Muscle layer of colon (tissue), 2 donors: ENCODE data around the gene B4GALT5.

Experiments used
- H3K27ac ChIP-seq: one replicate; pipeline ENCODE4 v1.7.0; 2013; ENCODE audit warnings: low read depth, mild to moderate bottlenecking, low read length, moderate library complexity
- H3K27me3 ChIP-seq, 2 donors: one replicate each; pipeline ENCODE4 v1.7.0; 2013; ENCODE audit warnings: low read length in 2 of 2, mild to moderate bottlenecking in 2 of 2; ENCODE audit not compliant: insufficient read depth in 2 of 2, control insufficient read depth in 1 of 2
- H3K36me3 ChIP-seq: one replicate; pipeline ENCODE4 v1.7.0; 2013; ENCODE audit warnings: mild to moderate bottlenecking, low read length; ENCODE audit not compliant: insufficient read depth
- H3K4me1 ChIP-seq: one replicate; pipeline ENCODE4 v1.7.0; 2013; ENCODE audit warnings: mild to moderate bottlenecking, low read length; ENCODE audit not compliant: insufficient read depth
- H3K4me3 ChIP-seq, 2 donors: one replicate each; pipeline ENCODE4 v1.7.0; 2013; ENCODE audit warnings: low read length in 2 of 2, low read depth in 1 of 2, mild to moderate bottlenecking in 1 of 2, moderate library complexity in 1 of 2
- H3K9ac ChIP-seq: one replicate; pipeline ENCODE4 v1.7.0; 2013; ENCODE audit warnings: low read length
- H3K9me3 ChIP-seq: one replicate; pipeline ENCODE4 v1.7.0; 2013; ENCODE audit warnings: mild to moderate bottlenecking, low read length
- donor health status: abdominal sarcoma.
- donor health status: Adenocarcinoma of cecum.

B4GALT5 gene

GRCh38 chr20:49698477-49698876, 15.2 kb downstream of the B4GALT5 start:
- Histone ChIP-seq H3K36me3 (no peaks in the 10 kb centered on the region), H3K4me1 (peaks cover 39% of the 10 kb centered on the region), H3K4me3 (no peak overlapping the region), H3K27me3 (no peaks in the 10 kb centered on the region), H3K9me3 (no peaks in the 10 kb centered on the region), H3K27ac (no peak overlapping the region), H3K9ac (no peak overlapping the region)

DNA sequence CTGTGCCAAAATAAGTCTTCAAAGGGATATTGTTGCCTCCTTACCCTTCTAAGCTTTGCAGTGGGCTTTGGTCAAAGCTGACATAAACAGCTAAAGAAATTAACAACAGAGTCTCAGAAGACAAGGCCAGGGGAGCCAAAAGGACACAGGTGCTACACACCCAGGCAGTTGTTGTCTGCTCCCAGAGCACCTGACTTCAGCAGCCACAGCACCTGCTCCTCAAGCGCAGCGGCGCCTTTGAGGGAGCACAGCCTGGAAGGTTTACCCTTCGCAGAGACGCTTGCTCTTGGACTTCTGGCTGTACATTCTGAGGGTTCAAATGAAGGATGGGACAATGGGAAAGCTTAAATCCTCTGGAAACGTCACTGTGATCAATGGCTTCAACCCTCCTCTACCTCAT, 16.6 kb downstream of the B4GALT5 start:
- Histone ChIP-seq H3K27ac (no peak overlapping the region), H3K27me3 (no peaks in the 10 kb centered on the region), H3K9me3 (no peaks in the 10 kb centered on the region), H3K36me3 (no peaks in the 10 kb centered on the region), H3K9ac (no peak overlapping the region), H3K4me3 (no peak overlapping the region), H3K4me1 (peaks cover 41% of the 10 kb centered on the region)

- Histone ChIP-seq H3K4me1 (peaks cover 46% of the 10 kb centered on the region), H3K9ac (no peak overlapping the region), H3K4me3 (no peak overlapping the region), H3K36me3 (no peaks in the 10 kb centered on the region), H3K27me3 (no peaks in the 10 kb centered on the region), H3K9me3 (no peaks in the 10 kb centered on the region), H3K27ac (no peak overlapping the region)
Measured at GRCh38 chr20:49696594-49696993, 17.1 kb downstream of the B4GALT5 start.

DNA sequence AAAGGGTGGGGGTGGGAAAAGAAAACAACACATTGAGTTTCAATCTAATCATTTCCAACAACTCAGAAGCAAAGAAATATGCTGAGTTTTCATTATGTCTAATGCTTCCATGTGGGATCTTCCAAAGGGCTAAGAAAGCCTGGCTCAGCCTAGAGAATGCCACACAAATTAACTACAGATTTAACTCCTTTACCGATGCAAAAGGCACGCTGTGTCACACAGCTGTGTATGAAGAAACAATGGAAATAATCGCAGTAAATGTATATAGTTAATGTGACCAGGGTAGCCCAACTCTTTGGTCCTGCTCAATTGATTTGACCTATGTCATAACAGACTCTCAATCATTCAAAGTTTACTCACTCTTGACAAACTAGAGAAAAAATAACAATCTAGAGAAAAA, 17.8 kb downstream of the B4GALT5 start:
- no peaks in the 10 kb centered on the region for H3K36me3 ChIP-seq
- H3K9me3 ChIP-seq, result no peaks in the 10 kb centered on the region
- H3K27ac ChIP-seq, result no peak overlapping the region
- no peak overlapping the region for H3K4me3 ChIP-seq
- no peaks in the 10 kb centered on the region for H3K27me3 ChIP-seq
- no peak overlapping the region for H3K9ac ChIP-seq
- H3K4me1 ChIP-seq, result peaks cover 54% of the 10 kb centered on the region

- Histone ChIP-seq H3K4me3 (no peak overlapping the region), H3K9ac (no peak overlapping the region), H3K4me1 (peaks cover 51% of the 10 kb centered on the region)
Measured at GRCh38 chr20:49694450-49695071, 19.1 kb downstream of the B4GALT5 start.

GRCh38 chr20:49693435-49694171, 20.1 kb downstream of the B4GALT5 start:
- peaks cover 43% of the 10 kb centered on the region for H3K4me1 ChIP-seq
- no peaks in the 10 kb centered on the region for H3K36me3 ChIP-seq
- H3K9me3 ChIP-seq, result no peaks in the 10 kb centered on the region
- no peaks in the 10 kb centered on the region for H3K27me3 ChIP-seq
- H3K4me3 ChIP-seq, result no peak overlapping the region
- H3K9ac ChIP-seq, result no peak overlapping the region
- H3K27ac ChIP-seq, result no peak overlapping the region

More at GRCh38 chr20:49694450-49695071, 19.1 kb downstream of the B4GALT5 start:
- no peak overlapping the region for H3K27ac ChIP-seq
- no peaks in the 10 kb centered on the region for H3K9me3 ChIP-seq
- no peaks in the 10 kb centered on the region for H3K27me3 ChIP-seq
- H3K36me3 ChIP-seq, result no peaks in the 10 kb centered on the region

- Histone ChIP-seq H3K9me3 (no peaks in the 10 kb centered on the region), H3K36me3 (no peaks in the 10 kb centered on the region), H3K27ac (no peak overlapping the region), H3K9ac (no peak overlapping the region), H3K4me3 (no peak overlapping the region), H3K4me1 (peaks cover 40% of the 10 kb centered on the region), H3K27me3 (no peaks in the 10 kb centered on the region)
Measured at GRCh38 chr20:49692941-49693340, 20.7 kb downstream of the B4GALT5 start.

DNA sequence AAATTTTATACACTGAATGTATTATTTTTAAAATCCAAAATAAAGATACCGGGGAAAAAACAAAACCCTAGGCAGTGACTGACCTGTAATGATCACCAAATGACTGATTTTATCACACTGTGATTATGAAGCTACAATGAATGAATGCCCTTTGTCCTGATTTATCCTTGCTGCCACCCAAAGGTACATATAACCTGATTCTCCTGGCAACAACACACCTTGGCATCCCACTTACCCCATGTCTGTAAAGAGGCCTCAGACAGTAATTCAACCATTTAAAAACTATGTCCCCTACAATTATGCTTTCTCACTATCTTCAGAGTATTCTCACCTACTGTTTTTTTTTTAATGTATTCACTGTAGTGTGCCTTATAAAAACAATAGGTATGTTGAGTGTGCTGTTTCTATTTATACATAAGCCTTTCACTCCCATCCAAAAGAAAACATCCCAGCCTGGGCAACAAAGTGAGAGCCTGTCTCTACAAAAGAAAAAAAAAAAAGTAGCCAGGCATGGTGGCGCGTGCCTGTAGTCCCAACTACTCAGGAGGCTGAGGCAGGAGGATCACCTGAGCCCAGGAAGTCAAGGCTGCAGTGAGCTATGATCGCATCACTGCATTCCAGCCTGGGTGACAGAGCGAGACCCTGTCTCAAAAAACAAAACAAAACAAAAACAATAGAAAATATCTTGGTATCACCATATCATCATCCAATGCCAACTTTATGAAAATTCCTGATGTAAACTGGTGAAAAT, 21.7 kb downstream of the B4GALT5 start:
- Histone ChIP-seq H3K4me1 (peaks cover 40% of the 10 kb centered on the region), H3K27me3 (no peaks in the 10 kb centered on the region), H3K9me3 (no peaks in the 10 kb centered on the region), H3K27ac (no peak overlapping the region), H3K4me3 (no peak overlapping the region), H3K36me3 (no peaks in the 10 kb centered on the region), H3K9ac (no peak overlapping the region)

GRCh38 chr20:49690899-49691620, 22.6 kb downstream of the B4GALT5 start:
- Histone ChIP-seq H3K9me3 (no peaks in the 10 kb centered on the region), H3K9ac (no peak overlapping the region), H3K4me1 (peaks cover 44% of the 10 kb centered on the region)

DNA sequence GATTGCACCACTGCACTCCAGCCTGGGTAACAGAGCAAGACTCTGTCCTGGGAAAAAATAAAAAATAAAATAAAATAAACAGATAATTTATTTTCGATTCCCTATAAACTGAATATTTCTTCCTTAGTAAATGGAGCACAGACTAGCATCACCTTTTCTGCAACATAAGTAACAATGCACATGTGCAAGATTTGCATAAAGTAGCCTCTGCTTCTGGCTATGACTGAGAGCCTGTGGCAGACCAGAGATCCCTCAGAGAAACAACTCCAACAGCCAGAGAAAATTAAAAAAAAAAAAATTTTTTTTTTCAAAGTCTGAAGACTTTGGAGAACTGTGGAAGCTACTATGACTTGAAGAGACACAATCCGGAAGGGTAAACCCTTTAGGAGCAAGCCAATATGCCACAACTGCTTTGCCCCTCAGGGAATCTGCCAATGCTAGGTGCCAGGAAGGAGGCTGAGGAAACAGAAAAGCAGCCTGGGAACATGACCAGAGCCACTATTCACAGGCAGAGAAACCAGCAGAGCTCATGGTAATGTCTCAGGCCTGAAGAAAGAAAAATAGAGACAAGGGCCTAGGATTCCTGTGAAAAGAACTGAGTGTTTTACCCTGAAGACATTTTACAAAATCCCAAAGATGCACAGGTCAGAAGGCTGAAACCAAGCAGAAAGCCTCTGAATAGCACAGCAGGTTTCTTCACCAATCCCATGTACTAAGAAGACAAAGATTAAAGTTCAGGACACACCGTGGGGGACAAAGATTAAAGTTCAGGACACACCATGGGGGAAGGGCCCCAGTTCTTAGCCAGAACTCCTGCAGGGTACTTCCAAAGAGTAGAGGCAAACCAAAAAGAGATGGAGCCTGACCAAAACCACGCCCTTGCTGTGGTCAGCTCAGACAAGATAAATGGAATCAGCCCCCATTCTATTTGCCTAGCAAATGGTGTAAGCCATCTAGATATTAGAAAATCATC, 25.8 kb downstream of the B4GALT5 start:
- Histone ChIP-seq H3K9me3 (no peaks in the 10 kb centered on the region), H3K27me3 (no peaks in the 10 kb centered on the region), H3K36me3 (no peaks in the 10 kb centered on the region), H3K4me3 (no peak overlapping the region), H3K27ac (no peak overlapping the region), H3K9ac (no peak overlapping the region), H3K4me1 (peaks cover 51% of the 10 kb centered on the region)

More at GRCh38 chr20:49690899-49691620, 22.6 kb downstream of the B4GALT5 start:
- H3K36me3 ChIP-seq, result no peaks in the 10 kb centered on the region
- peak overlapping the region; percentile 16 for H3K27ac ChIP-seq
- H3K27me3 ChIP-seq, result no peaks in the 10 kb centered on the region
- H3K4me3 ChIP-seq, result no peak overlapping the region
